ENCODE data around the gene PTDSS2.

DNA sequence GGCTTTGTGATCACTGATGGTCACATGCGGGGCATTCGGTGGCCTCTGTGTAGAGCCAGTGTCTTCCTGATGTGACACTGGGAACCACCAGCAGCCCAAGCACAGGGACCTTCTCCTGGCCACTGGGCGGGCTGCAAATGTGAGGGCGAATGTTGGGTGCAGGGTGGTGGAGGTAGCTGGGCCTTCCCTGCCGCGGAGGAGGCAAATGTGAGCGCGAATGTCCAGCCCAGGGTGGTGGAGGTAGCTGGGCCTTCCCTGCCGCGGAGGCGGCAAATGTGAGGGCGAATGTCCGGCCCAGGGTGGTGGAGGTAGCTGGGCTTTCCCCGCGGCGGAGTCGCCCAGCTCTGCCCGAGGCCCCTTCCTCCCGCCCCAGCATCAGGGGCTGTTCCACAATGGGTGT, 23.3 kb downstream of the PTDSS2 start:
- TF ChIP-seq POLR2A (IDR thresholded peaks at IDR 0.05; ENCODE audit: low read depth, low read length) (no peak), POLR2AphosphoS5 (IDR thresholded peaks at IDR 0.05; ENCODE audit: low read depth, low read length) (no peak), TAF1 (IDR thresholded peaks at IDR 0.05; ENCODE audit: borderline replicate concordance, low read depth, low read length) (no peak)

Data from GM12892 (cell line).